Right kidney (tissue), 1 donor: ENCODE results near the gene KCNQ4.

Experiments used
- DNase-seq: peaks from one replicate; pipeline ENCODE4 v3.0.0-alpha.2; 2016

Gene KCNQ4

GRCh38 chr1:40819101-40819500 lies 35.5 kb downstream of the KCNQ4 start:
- no peak for DNase-seq

GRCh38 chr1:40820251-40820797 lies 36.7 kb downstream of the KCNQ4 start:
- no peak for DNase-seq

GRCh38 chr1:40820911-40821693 lies 37.5 kb downstream of the KCNQ4 start:
- DNase-seq = no peak

- no peak for DNase-seq
Observed at GRCh38 chr1:40822890-40823289, 39.3 kb downstream of the KCNQ4 start.

- DNase-seq = no peak
Observed at GRCh38 chr1:40823345-40823744, 39.8 kb downstream of the KCNQ4 start.

GRCh38 chr1:40823983-40824382 lies 40.4 kb downstream of the KCNQ4 start:
- DNase-seq = no peak

GRCh38 chr1:40824591-40825434 lies 41.2 kb downstream of the KCNQ4 start:
- DNase-seq = no peak

GRCh38 chr1:40825435-40825788 lies 41.8 kb downstream of the KCNQ4 start:
- DNase-seq = no peak

GRCh38 chr1:40825996-40826395 lies 42.4 kb downstream of the KCNQ4 start:
- DNase-seq = no peak

- DNase-seq = no peak
Observed at GRCh38 chr1:40829631-40830245, 46.2 kb downstream of the KCNQ4 start.

GRCh38 chr1:40830419-40830943 lies 46.9 kb downstream of the KCNQ4 start:
- no peak for DNase-seq

- DNase-seq = no peak
Observed at GRCh38 chr1:40831001-40831732, 47.6 kb downstream of the KCNQ4 start.

- no peak for DNase-seq
Observed at GRCh38 chr1:40833979-40834378, 50.4 kb downstream of the KCNQ4 start.

GRCh38 chr1:40834968-40835545 lies 51.5 kb downstream of the KCNQ4 start:
- no peak for DNase-seq

GRCh38 chr1:40836283-40836682 lies 52.7 kb downstream of the KCNQ4 start:
- no peak for DNase-seq

GRCh38 chr1:40837601-40838000 lies 54.0 kb downstream of the KCNQ4 start:
- DNase-seq = no peak

GRCh38 chr1:40838045-40838979 lies 54.7 kb downstream of the KCNQ4 start:
- DNase-seq = no peak

GRCh38 chr1:40838980-40839942 lies 55.7 kb downstream of the KCNQ4 start:
- no peak for DNase-seq

- no peak for DNase-seq
Observed at GRCh38 chr1:40839943-40840335, 56.4 kb downstream of the KCNQ4 start.
